ENCODE results near the gene EFCAB8.
"Not testable (repeated sequence)": the region's sequence is repeated elsewhere in the genome, so short reads cannot be mapped to it uniquely, and the experiment has no call there.

EFCAB8 gene

DNA sequence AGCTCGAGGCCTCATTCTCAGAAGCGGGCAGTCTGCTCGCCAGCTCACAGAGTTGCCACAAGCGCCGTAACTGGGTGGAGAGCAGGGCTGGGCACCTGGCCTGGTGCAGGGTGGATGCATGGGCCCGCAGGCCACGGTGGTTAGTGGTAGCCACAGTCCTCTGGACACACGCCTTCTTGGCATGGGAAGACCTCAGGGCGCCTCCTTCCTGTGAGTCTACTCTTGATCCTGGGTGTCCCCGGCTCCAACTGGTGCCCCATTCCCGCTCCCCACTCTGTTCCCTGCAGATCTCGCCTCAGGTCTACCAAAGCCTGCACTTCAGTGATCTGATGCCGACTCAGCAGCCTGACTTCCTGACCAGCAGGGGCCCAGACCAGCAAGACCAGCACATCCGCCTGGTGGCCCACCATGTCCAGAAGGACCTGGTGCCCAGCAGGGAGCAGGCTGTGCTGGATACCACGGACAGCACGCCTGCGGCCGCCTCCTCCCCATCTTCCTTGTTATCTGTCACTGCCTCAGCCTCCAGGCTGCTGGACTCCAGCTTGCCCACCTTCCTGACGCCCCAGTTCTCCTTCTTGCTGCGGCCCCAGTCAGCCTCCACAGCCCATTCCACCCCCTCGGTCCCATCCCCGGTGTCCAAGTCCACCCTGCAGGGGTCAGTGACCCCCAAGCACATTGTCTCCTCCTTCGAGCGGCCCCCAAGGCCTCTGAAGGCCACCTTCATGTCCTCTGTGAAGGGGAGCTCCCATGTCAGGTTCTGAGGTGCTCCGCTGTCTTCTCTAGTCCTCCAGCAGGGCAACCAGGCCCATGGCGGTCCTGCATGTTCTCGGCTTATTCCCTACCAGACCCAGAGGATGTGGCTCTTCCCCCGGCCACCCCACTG is 102.4 kb downstream of the EFCAB8 start:
- DNase-seq = peak in 1 of 2 donors; percentile 16

DNA sequence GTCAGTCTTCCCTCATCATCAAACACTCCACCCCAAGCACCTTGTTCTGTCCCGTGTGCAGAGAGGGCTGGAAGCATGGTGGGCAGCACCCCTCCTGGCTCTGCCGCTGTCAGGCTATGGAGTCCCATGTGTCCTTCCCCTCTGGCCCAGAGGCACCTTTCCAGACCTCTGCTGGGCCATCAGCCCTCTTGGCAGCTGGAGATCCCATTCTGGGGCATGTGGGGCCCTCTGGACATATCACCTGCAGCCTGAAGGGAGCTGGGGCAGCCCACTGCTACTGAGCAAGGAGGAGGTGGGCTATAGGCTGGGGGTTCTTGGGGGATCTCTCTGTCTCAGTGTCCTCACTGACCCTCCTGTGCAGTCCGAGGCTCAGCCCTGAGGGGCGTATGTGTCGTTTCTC is 103.3 kb downstream of the EFCAB8 start:
- no peak for DNase-seq

DNA sequence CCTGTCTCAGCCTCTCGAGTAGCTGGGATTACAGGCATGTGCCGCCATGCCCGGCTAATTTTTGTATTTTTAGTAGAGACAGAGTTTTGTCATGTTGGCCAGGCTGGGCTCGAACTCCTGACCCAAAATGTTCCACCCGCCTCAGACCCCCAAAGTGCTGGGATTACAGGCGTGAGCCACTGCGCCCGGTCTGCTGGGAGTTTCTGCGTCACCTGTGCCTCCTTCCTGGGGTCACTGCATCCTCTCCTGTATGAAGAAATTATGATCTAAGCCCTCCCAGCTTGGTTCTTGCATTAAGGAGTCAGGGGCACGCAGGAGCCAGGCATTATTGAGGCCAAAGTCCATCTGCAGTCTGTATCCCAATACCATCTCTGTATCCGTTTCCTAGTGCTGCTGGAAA is 103.9 kb downstream of the EFCAB8 start:
- DNase-seq = not testable (repeated sequence)

DNA sequence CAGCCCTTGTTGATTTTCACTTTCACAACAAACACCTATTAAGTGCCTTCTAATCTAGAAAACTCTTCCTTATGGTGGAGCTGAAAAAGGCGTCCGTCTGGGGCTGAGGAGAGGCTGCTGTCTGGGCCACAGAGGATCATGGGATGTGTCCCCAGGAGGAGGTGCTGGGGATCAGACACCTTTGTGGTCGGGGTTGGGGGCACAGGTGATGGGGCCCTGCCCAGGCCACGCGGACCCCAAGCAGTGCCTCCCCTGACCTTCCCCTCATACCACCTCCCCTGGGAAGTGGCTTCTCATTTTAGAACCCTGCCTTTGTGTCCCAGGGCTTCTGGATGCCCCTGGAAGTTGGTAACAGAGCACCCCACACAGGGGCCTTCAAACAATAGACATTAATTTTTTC is 104.5 kb downstream of the EFCAB8 start:
- peak in 1 of 2 donors; percentile 15 for DNase-seq

DNA sequence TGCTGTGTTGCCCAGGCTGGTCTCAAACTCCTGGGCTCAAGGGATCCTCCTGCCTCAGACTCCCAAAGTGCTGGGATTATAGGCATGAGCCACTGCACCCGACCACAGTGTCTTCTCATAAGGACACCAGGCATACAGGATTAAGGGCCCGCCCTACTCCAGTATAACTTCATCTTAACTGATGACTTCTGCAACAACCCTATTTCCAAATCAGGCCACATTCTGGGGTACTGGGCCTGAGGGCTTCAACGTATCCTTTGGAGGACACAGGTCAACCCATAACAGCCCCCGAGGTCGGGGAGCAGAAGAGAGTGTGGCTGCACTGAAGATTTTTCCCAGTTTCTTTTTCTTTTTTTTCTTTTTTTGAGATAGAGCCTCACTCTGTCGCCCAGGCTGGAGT is 105.9 kb downstream of the EFCAB8 start:
- no peak for DNase-seq

DNA sequence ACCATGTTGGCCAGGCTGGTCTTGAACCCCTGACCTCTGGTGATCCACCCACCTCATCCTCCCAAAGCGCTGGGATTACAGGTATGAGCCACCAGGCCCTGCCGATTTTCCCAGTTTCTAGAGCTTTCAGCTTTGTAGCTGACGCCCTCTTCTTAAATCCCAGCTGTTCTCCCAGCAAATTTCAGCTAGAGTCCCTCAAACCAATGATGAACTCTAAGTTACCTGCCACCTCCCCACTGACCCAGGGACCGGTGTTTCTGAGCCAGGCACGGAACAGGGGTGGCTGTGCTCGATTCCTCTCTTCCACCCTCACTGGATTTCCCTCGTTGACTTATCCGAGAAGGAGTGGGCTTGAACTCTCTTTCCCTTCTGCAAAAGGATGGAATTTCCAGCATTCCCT is 106.4 kb downstream of the EFCAB8 start:
- no peak for DNase-seq

DNA sequence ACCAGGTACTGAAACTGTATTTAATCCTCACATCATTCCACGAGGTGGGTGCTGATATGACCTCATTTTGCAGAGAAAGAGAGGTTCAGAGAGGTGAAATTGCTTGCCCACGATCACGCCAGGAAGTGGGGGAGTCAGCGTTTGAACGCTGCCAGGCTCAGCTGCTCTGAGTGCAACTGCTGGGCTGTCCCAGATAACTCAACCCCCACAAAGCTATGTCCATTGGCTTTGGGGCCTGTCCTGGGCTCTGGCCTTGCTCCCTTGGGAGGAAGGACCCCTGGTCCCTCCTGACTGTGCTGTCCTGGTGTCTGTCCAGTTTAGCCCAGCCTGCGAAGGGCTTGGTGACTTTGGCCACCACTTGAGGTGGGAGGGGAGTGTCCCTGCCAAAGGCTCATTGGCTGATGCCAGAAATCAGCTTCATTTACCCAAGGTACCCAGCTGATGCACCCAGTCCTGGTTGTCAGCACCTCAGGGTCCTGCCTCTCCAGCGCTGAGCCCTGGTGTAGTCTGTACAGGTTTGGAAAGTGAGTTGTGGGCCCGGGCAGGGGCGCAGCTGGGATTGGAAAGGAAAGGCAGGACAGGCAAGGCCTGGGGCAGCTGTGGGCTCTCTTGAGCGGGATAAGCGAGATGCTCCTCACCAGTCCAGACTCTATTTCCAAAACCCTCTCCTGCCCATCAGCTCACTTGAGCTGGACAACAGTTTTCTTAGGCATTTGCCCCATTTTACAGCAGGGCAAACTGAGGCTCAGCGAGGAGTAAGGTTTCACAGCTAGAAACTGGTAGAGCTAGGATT is 107.1 kb downstream of the EFCAB8 start:
- DNase-seq = peak in 1 of 2 donors; percentile 18

DNA sequence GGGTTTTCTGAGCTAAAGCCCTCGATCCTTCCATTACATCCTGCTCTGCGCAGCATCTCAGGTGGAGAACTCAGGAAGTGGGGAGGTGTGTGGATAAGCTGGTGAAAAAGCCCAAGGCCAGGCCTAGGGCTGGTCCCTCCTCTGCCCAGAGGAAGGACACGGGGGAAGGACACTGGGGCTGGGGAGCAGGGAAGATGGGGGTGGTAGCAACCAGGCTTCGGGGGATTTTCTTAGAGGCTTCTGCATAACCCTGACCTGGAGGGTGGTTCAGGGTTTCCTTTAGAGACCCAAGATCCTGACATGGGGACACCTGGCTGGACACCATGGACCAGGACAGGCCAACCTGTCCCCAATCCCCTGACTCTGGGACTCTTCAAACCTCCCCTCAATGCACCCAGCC is 107.7 kb downstream of the EFCAB8 start:
- DNase-seq = peak in 1 of 2 donors; percentile 17

DNA sequence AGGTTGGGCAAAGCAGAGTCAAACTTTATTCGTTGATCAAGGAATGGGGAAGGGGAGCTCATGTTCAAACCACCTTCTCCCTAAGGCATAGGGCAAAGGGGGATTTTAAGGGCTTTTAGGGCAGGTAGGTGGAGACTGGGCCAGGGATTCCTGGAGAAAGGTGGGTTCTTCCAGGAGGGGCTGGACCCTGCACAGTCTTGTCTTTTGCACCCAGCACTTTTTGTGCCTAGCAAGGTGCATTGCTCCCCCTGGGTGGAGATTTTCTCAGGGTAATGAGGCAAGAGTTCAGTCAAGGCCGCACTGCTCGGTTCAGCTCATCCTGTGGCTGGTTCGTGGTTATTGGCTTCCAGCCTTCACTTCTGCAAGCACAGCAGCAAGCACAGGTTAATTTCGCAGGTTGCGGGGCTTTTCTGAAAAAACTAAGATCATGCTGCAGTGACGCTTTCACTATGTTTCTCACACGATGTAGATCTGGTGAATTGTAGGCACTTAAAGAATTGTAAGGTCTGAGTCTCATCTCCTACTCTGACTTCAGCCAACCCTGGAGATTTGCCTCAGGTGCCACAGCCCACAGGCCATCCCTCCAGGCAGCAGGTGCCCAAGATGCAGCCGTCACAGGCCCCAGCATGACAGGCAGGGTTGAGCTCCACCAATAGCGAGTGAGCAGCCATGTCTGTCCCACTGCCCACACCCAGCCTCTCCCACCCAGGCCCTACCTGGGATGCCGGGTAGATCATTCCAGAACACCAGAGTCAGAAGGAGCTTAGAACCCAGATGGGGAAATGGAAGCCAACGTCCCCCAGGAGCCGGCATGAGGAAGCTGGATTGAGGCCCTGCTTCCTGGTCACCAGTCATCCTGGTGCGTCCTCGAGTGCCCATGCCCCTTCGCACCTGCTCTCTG is 108.4 kb downstream of the EFCAB8 start:
- DNase-seq = peak; percentile 40 to 50

DNA sequence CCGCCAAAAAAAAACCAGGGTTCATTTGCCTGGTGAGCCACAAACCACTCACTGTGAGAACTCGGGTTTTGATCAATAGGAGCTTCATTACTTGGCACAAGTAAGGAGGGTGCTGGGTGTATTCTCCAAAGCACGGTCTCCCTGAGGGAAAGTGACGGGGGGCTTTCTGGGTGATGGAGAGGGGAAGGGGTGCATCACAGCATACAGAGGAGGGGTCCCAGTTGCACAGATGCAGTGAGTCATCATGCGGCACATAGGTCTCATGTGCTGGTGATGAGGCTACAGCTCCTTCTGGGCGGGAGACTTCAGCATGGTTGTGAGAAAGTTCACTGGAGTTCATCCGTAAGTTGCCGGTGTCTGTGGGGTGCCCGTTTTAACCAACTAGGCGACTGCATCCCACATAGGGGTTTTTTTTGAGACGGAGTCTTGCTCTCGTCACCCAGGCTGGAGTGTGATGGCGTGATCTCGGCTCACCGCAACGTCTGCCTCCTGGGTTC is 109.3 kb downstream of the EFCAB8 start:
- peak; percentile 42 to 47 for DNase-seq

DNA sequence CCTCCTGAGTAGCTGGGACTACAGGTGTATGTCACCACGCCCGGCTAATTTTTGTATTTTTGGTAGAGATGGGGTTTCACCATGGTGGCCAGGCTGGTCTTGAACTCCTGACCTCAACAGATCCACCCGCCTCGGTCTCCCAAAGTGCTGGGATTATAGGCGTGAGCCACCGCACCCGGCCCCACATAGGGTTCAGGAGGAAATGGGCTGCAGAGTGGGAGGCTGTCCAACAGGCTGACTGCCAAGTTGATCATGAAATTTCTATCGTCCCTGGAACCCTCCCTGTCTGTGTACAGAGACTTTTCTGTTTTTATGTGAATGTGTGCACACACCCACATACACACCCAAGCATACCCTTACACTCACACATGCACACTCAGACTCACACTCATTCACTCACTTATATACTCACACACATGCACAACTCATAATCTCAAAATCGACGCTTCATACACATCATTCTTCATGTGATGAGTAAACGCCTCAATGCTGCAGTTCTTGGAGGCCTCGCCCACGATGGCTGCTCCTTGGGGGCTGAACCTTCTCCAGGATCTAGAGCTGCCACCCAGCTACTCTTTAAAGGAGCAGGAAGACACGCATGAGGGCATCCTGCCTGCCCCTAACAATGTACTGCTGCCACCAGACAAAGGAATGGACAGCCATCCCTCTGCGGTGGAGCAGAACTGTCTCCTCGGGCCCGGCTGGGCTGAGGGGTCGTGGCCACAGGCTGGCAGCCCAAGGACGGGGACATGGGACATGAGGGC is 109.9 kb downstream of the EFCAB8 start:
- peak; percentile 46 to 52 for DNase-seq

DNA sequence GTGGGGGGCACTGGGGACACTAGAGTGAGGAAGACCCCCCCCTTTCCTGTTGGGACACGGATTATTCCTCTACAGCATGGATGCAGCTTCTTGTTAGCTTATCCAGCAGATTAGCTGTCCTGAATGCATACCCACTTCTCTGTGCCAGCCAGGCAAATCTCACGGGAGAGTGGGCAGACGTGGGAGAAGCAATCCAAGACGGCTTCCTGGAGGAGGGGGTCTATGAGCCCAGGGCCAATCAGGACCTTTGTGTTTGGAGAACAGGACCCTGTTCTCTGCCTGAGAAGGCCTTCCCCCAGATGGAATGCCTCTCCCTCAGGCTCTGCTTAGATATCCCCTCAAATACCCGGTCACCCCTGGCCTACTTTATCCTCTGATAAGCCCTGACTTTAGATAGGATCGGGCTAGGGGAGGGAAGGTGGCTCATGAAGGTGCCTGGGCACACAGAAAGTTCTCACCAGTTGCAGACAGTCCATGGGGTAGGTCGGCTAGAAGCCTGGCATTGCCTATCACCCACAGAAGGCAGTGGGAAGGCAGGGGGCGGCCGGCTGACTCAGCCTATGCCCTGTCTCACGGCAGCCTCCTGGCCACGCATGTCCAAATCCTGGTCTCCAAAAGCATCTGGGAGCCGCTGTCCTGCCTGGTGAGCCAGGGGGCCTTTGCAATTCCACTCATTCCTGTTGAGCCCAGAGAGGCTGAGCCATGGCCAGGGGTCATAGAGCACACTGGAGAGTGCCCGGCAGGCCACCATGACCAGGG is 110.8 kb downstream of the EFCAB8 start:
- DNase-seq = peak in 1 of 2 donors; percentile 18

DNA sequence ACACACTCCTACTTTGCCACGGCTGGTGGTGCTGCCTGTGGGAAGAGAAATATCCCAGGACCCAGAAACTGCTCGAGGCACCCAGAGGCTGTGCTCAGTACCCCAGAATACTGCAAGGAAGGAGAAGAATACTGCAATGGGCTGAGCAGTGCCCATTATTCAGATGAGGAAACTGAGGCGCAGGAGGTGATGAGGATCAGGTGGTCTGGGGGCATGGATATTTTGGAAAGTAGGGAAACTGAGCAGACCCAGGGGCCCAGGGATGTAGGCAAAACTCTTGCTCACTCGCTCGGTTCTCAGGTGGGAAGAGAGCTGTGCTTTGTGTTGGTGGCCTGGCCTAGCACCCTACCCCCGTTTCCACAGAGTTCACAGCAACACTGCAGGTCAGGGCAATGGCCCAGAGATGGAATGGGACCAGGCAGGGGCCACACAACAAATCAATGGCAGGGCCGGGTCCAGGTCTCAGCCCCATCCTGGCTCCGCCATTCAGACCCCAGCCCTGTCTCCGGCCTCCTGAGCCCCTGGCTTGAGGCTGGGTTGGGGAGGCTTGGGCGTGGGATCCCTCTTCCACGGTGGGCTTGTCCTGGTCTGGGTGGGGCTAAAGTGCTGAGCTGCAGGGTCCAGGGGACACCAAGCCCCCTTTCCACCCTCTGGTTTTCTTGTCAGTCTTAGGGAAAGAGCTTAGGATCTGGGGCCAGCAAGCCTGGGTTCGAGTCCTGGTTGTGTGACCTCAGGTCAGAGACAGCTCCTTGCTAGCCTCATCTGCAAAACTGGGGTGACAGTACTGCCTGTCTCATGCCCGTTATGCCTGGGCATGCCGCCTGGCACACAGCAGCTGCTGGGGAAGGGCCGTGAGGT is 111.6 kb downstream of the EFCAB8 start:
- peak in 1 of 2 donors; percentile 13 for DNase-seq

DNA sequence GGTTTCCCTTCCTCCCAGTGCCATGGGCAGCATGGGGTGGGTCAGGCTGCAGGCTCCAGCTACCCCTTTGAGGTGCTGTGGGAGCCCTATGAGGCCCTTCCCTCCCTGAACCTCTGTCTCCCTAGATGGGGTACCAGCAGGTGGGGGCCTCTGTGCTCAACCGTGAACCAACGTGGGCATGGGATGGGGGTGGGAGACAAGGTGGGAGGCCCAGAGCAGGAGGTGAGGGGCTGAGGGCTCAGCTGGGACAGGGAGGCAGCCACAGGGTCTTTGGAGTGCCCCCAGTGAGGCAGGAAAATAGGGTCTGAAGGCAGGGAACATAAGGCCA is 112.2 kb downstream of the EFCAB8 start:
- DNase-seq = peak; percentile 22 to 24

DNA sequence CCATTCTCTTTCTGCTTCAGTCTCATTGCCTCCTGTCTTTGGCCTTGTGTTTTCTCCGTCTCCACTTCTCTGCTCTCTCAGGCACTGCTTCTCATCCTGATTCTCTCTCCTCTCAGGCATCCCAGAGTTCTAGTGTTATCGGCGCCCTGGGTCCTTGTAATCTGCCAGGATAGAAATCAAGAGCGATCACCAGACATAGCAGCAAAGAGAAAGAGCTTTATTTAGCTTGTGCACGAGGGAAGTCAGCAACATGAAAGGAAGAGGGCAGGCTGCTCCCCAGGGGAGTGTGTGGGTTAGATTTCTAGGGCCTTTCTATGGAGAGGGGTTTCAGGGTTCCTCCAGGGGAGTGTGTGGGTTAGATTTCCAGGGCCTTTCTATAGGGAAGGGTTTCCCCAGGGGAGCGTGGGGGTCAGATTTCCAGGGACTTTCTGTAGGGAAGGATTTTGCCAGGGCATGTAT is 113.0 kb downstream of the EFCAB8 start:
- peak; percentile 28 to 40 for DNase-seq

DNA sequence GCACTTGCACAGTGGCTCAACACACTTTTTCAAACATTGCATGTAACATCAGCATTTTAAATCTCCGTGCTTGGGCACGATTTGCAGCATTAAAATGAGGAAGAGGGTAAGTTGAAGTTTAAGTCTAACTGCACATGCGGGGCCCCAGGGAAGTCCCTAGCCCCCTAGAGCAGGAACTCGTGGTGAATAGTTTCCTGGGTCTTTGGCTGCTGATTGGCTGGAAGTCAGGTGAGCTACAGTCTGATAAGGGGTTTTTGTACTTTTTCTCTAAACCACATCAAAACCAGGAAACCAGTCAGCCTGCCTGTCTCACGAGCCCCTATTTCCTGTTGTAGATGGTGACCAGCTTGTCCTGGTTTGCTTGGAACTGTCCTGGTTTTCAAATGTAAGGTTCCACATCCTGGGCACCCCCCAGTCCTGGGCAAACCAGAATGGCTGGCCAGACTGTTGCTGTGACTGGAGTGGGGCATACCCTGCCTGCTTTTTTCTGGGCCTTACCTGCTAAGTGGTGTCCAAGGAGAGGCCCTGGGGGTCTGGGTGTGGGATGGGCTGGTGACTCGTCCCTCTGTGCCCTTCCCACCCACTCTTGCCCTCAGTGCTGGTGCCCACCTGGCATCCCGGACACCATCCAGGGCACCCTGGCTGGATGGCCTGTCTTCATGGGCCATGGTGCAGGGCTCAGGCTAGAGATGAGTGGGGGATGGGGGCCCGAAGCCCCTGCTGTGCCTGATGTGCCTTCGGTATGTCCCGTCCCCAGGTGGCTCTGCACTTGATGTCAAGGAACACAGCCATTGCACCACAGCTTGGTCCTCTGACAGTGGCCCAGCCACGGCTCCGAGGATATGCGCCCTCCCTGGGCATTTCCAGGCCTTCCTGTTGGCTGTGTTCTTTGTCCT is 113.7 kb downstream of the EFCAB8 start:
- DNase-seq = peak; percentile 74 to 81

DNA sequence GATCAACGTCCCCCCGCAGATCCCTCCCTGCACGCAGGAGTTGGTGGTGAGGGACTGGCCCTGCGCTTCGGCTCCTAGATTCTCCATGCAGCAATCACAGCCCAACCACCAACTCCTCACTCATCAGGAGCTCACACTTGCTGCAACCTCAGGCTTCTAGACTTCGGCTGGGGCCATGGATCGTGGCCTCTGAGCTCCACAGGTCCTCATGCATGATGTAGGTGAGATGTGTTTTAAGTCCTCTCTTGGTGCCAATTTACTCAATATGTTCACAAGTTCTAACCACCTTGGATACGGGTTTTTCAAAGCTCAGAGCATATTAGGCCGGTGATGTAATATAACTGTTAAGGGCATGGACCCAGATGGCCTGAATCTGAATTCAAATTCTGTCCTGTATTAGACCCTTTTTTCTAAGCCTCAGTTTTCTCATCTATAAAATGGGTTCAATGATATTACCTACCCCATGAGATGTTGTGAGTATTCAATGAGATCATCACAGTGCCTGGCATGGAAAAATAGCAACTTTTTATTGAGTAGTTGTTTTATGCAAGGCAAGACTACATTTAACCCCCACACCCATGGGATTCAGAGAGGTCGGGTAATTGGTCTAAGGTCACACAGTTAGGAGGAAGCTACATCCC is 114.5 kb downstream of the EFCAB8 start:
- DNase-seq = peak in 1 of 2 donors; percentile 28

Measured in stimulated activated CD4-positive, alpha-beta T cell treated with anti-CD3 and anti-CD28 coated beads, Interleukin-2, amount 100 ng/mL, for 24 hours (primary cell).